Astrocyte (in vitro differentiated cells and primary cell): ENCODE measurements around the gene POTEI. TPM values are rescaled to one million over a fixed set of nuclear protein-coding genes. Genes with fewer than 3 reads are reported as not detected.
"Not testable (repeated sequence)": the region's sequence is repeated elsewhere in the genome, so short reads cannot be mapped to it uniquely, and the experiment has no call there.

Experiments used
- DNase-seq: peaks from one replicate; pipeline ENCODE4 v3.0.0-alpha.2; 2010; ENCODE audit warnings: low read depth
- FAIRE-seq: peaks from 2 replicates; lab custom pipeline; 2011; peaks lifted over from hg19 to GRCh38; lab: Jason Lieb, UNC
- H2AFZ ChIP-seq: 2 replicates; pipeline ENCODE4 v1.6.0; 2012; ENCODE audit warnings: low read depth, low read length, inconsistent platforms
- H3K27ac ChIP-seq: 2 replicates; pipeline ENCODE4 v1.5.1; 2011; ENCODE audit warnings: low read depth, low read length, inconsistent platforms
- H3K27me3 ChIP-seq: 2 replicates; pipeline ENCODE4 v1.6.0; 2011; ENCODE audit warnings: low read length, inconsistent platforms; ENCODE audit not compliant: insufficient read depth
- H3K36me3 ChIP-seq: 2 replicates; pipeline ENCODE4 v1.5.1; 2011; ENCODE audit warnings: low read length, inconsistent platforms; ENCODE audit not compliant: insufficient read depth
- H3K4me1 ChIP-seq: 2 replicates; pipeline ENCODE4 v1.5.1; 2011; ENCODE audit warnings: low read length, inconsistent platforms; ENCODE audit not compliant: insufficient read depth
- H3K4me2 ChIP-seq: 2 replicates; pipeline ENCODE4 v1.6.0; 2012; ENCODE audit warnings: low read length, inconsistent platforms
- H3K4me3 ChIP-seq: 2 replicates; pipeline ENCODE4 v1.5.1; 2011; ENCODE audit warnings: low read depth, mild to moderate bottlenecking, low read length, inconsistent platforms; ENCODE audit not compliant: insufficient read depth
- H3K79me2 ChIP-seq: 2 replicates; pipeline ENCODE4 v1.6.0; 2012; ENCODE audit warnings: mild to moderate bottlenecking, low read length, inconsistent platforms; ENCODE audit not compliant: insufficient read depth
- H3K9ac ChIP-seq: 2 replicates; pipeline ENCODE4 v1.6.0; 2012; ENCODE audit warnings: mild to moderate bottlenecking, low read length, inconsistent platforms
- H3K9me3 ChIP-seq: 2 replicates; pipeline ENCODE4 v1.5.1; 2012; ENCODE audit warnings: low read depth, mild to moderate bottlenecking, low read length, inconsistent platforms; ENCODE audit not compliant: insufficient read depth
- H4K20me1 ChIP-seq: 2 replicates; pipeline ENCODE4 v1.6.0; 2012; ENCODE audit warnings: low read length, inconsistent platforms; ENCODE audit not compliant: insufficient read depth
- H3K27ac Mint-ChIP-seq: one replicate; pipeline ENCODE4 v1.8.0; 2021; ENCODE audit warnings: mild to moderate bottlenecking, mixed read lengths; ENCODE audit not compliant: unreplicated experiment
- H3K27me3 Mint-ChIP-seq: one replicate; pipeline ENCODE4 v1.8.0; 2021; ENCODE audit warnings: low read depth, mixed read lengths; ENCODE audit not compliant: unreplicated experiment
- H3K36me3 Mint-ChIP-seq: one replicate; pipeline ENCODE4 v1.8.0; 2021; ENCODE audit warnings: low read depth, mixed read lengths; ENCODE audit not compliant: unreplicated experiment
- H3K4me1 Mint-ChIP-seq: one replicate; pipeline ENCODE4 v1.8.0; 2021; ENCODE audit warnings: low read depth, mixed read lengths; ENCODE audit not compliant: unreplicated experiment
- H3K4me3 Mint-ChIP-seq: one replicate; pipeline ENCODE4 v1.8.0; 2021; ENCODE audit warnings: mild to moderate bottlenecking, moderate library complexity, mixed read lengths; ENCODE audit not compliant: unreplicated experiment
- H3K9me3 Mint-ChIP-seq: one replicate; pipeline ENCODE4 v1.8.0; 2021; ENCODE audit warnings: mild to moderate bottlenecking, mixed read lengths; ENCODE audit not compliant: unreplicated experiment
- total RNA-seq: library from RNA; stranded (reverse); gene quantifications from 2 replicates; pipeline ENCODE4 v1.2.1, GENCODE V29; 2021

POTEI gene
- total RNA-seq, 1 donor from 2014 or later: 0.32 TPM

- H2AFZ ChIP-seq, H3K4me3 Mint-ChIP-seq, H3K9me3 Mint-ChIP-seq, DNase-seq, FAIRE-seq, H3K9me3 ChIP-seq, H3K27me3 ChIP-seq, H3K79me2 ChIP-seq, H3K27ac ChIP-seq, H3K27me3 Mint-ChIP-seq, H3K36me3 ChIP-seq, H3K4me1 Mint-ChIP-seq, H3K4me1 ChIP-seq, H3K4me3 ChIP-seq, H3K27ac Mint-ChIP-seq, H3K36me3 Mint-ChIP-seq, H3K4me2 ChIP-seq, H4K20me1 ChIP-seq, H3K9ac ChIP-seq: not testable (repeated sequence)
These were observed 2.8 kb upstream of the POTEI start for GRCh38 chr2:130511747-130512451.

DNA sequence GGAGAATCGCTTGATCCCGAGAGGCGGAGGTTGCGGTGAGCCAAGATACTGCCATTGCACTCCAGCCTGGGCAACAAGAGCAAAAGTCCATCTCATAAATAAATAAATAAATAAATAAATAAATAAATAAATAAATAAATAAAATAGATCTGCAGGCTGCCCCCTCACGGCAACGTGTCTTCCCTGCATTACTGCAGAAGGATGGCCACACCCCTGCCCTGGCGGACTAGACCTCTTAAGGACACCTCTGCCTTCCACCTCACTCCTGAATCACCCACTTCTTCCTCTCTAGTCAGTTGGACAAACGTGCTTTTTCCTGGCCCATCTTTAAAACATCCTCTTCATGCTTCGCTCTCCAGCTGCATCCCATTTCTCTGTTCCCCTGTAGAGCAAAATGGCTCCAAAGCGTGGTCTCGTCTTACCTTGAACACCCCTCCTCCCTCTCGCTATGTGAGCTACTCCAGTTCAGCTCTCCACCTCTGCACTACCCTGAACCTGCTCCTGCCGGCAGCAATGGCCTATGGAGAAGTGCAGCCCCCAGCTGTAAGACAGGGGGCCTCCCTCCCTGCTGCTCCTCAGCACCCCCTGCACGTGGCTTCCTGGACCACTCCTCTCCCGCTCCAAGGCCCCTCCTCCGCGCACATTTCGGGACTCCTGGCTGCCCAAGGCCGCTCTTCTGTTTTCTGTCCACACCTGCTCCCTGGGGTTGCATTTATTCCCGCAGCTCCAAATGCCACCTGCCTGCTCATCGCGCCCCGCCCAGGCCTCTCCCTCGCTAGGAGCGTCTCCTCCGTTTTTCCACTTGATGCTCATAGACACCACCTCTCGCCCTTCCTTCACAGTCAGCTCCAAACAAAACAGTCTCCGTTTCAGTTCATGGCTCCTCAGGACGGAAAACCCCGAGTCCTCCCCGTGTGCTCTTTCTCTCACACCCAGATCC, 1.9 kb upstream of the POTEI start:
- H3K27ac Mint-ChIP-seq, H3K27ac ChIP-seq, H3K4me3 ChIP-seq, H3K79me2 ChIP-seq, H3K36me3 Mint-ChIP-seq, H3K9me3 Mint-ChIP-seq, FAIRE-seq, H3K9me3 ChIP-seq, H3K27me3 Mint-ChIP-seq, H3K9ac ChIP-seq, H3K4me1 ChIP-seq, H3K4me1 Mint-ChIP-seq, H3K4me3 Mint-ChIP-seq, DNase-seq, H3K27me3 ChIP-seq, H4K20me1 ChIP-seq, H2AFZ ChIP-seq, H3K4me2 ChIP-seq, H3K36me3 ChIP-seq: not testable (repeated sequence)

DNA sequence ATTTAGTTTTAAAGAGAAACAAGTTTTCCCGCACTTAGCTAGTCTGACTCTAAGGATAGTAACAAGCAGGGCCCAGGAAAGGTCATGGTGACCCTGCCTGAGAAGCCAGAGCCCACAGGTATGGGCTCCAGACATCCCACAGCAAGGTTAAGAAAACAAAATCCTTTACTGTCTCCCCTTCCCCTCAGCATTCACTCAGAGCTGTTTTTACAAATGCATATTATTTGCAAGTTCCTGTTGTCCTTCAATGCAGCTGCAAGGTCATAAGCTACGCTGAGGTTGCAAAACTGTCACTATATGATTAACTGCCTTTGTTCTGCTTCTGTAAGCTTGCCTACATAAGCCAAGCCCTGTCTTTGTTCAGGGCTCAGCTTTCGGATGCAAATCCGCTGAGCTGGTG, 18.1 kb downstream of the POTEI start:
- H3K36me3 Mint-ChIP-seq, H2AFZ ChIP-seq, H3K9me3 Mint-ChIP-seq, H3K79me2 ChIP-seq, H3K4me1 Mint-ChIP-seq, H3K9ac ChIP-seq, DNase-seq, H3K4me3 ChIP-seq, H4K20me1 ChIP-seq, H3K27ac Mint-ChIP-seq, H3K4me3 Mint-ChIP-seq, H3K4me1 ChIP-seq, H3K27me3 ChIP-seq, FAIRE-seq, H3K27me3 Mint-ChIP-seq, H3K36me3 ChIP-seq, H3K4me2 ChIP-seq, H3K27ac ChIP-seq, H3K9me3 ChIP-seq: not testable (repeated sequence)

GRCh38 chr2:130455413-130455812, 53.7 kb downstream of the POTEI start:
- not testable (repeated sequence) for H3K4me1 ChIP-seq

DNA sequence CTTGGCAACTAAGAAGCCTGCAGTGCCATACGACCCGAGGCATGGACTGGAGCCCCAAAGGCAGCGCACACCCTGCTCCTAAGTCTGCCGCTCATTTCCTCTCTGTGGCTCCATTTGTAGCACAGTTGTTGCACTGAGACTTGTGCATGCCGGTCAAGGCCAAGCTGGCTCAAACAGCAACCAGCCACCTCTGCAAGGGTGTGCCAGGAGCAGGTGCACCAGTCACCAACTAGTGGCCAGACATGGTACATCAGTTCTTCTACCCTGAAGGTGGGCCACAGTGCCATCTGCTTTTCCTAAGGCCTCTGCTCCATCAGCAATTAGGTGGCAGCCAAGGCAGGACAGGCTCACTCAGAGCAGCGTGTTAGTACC, 54.4 kb downstream of the POTEI start:
- H3K36me3 Mint-ChIP-seq, DNase-seq, H3K27ac ChIP-seq, H3K4me3 Mint-ChIP-seq, H3K9ac ChIP-seq, H3K9me3 Mint-ChIP-seq, H3K27me3 ChIP-seq, H3K4me1 Mint-ChIP-seq, H3K79me2 ChIP-seq, H2AFZ ChIP-seq, H3K27me3 Mint-ChIP-seq, H3K4me3 ChIP-seq, H4K20me1 ChIP-seq, H3K9me3 ChIP-seq, H3K4me2 ChIP-seq, H3K4me1 ChIP-seq, FAIRE-seq, H3K36me3 ChIP-seq, H3K27ac Mint-ChIP-seq: not testable (repeated sequence)

More at GRCh38 chr2:130455413-130455812, 53.7 kb downstream of the POTEI start:
- not testable (repeated sequence) for H3K79me2 ChIP-seq, H3K4me1 Mint-ChIP-seq, H3K4me2 ChIP-seq, H4K20me1 ChIP-seq, H3K9me3 Mint-ChIP-seq, H3K27me3 ChIP-seq, H3K36me3 Mint-ChIP-seq, H3K36me3 ChIP-seq, H3K27ac ChIP-seq, FAIRE-seq, H3K9me3 ChIP-seq, H2AFZ ChIP-seq, DNase-seq, H3K27me3 Mint-ChIP-seq, H3K9ac ChIP-seq, H3K4me3 Mint-ChIP-seq, H3K4me3 ChIP-seq, H3K27ac Mint-ChIP-seq
